ENCODE data around the gene TRIM43.
"Not testable (repeated sequence)": the region's sequence is repeated elsewhere in the genome, so short reads cannot be mapped to it uniquely, and the experiment has no call there.

TRIM43 gene

GRCh38 chr2:95641289-95641575 is 49.4 kb downstream of the TRIM43 start:
- not testable (repeated sequence) for H3K4me2 ChIP-seq (ENCODE audit: low read depth, low read length); H3K27ac ChIP-seq (ENCODE audit: low read length); H4K20me1 ChIP-seq (ENCODE audit: insufficient read depth, low read length); H3K27me3 ChIP-seq (replicated peaks; ENCODE audit: insufficient read depth, low read length); H3K4me3 ChIP-seq (ENCODE audit: low read length); DNase-seq; H3K9ac ChIP-seq (ENCODE audit: low read length); H3K4me1 ChIP-seq (ENCODE audit: low read length); H2AFZ ChIP-seq (ENCODE audit: low read length); H3K9me3 ChIP-seq (replicated peaks; ENCODE audit: insufficient read depth, low read length); H3K79me2 ChIP-seq (ENCODE audit: low read length); H3K36me3 ChIP-seq (replicated peaks; ENCODE audit: insufficient read depth, low read length); H3K9me2 ChIP-seq (replicated peaks; ENCODE audit: insufficient read depth, low read length); H3F3A ChIP-seq (ENCODE audit: insufficient read depth, low read length)

- H3K79me2 ChIP-seq (ENCODE audit: low read length); H2AFZ ChIP-seq (ENCODE audit: low read length); H3F3A ChIP-seq (ENCODE audit: insufficient read depth, low read length); H3K9ac ChIP-seq (ENCODE audit: low read length); H3K4me3 ChIP-seq (ENCODE audit: low read length); H3K36me3 ChIP-seq (replicated peaks; ENCODE audit: insufficient read depth, low read length); H3K4me1 ChIP-seq (ENCODE audit: low read length); H3K4me2 ChIP-seq (ENCODE audit: low read depth, low read length); DNase-seq; H3K9me2 ChIP-seq (replicated peaks; ENCODE audit: insufficient read depth, low read length); H4K20me1 ChIP-seq (ENCODE audit: insufficient read depth, low read length); H3K27ac ChIP-seq (ENCODE audit: low read length); H3K9me3 ChIP-seq (replicated peaks; ENCODE audit: insufficient read depth, low read length); H3K27me3 ChIP-seq (replicated peaks; ENCODE audit: insufficient read depth, low read length): not testable (repeated sequence)
Measured at GRCh38 chr2:95641787-95642186, 50.0 kb downstream of the TRIM43 start.

- H3F3A ChIP-seq (ENCODE audit: insufficient read depth, low read length); H3K4me3 ChIP-seq (ENCODE audit: low read length); H3K27me3 ChIP-seq (replicated peaks; ENCODE audit: insufficient read depth, low read length); H3K27ac ChIP-seq (ENCODE audit: low read length); DNase-seq; H2AFZ ChIP-seq (ENCODE audit: low read length); H3K4me1 ChIP-seq (ENCODE audit: low read length); H3K9me2 ChIP-seq (replicated peaks; ENCODE audit: insufficient read depth, low read length); H3K9me3 ChIP-seq (replicated peaks; ENCODE audit: insufficient read depth, low read length); H4K20me1 ChIP-seq (ENCODE audit: insufficient read depth, low read length); H3K36me3 ChIP-seq (replicated peaks; ENCODE audit: insufficient read depth, low read length); H3K4me2 ChIP-seq (ENCODE audit: low read depth, low read length); H3K79me2 ChIP-seq (ENCODE audit: low read length); H3K9ac ChIP-seq (ENCODE audit: low read length): not testable (repeated sequence)
Measured at GRCh38 chr2:95642360-95642759, 50.6 kb downstream of the TRIM43 start.

- H3K36me3 ChIP-seq (replicated peaks; ENCODE audit: insufficient read depth, low read length); H3K9ac ChIP-seq (ENCODE audit: low read length); H3K27ac ChIP-seq (ENCODE audit: low read length); H4K20me1 ChIP-seq (ENCODE audit: insufficient read depth, low read length); H3K4me3 ChIP-seq (ENCODE audit: low read length); H2AFZ ChIP-seq (ENCODE audit: low read length); H3K9me3 ChIP-seq (replicated peaks; ENCODE audit: insufficient read depth, low read length); H3K4me1 ChIP-seq (ENCODE audit: low read length); H3K79me2 ChIP-seq (ENCODE audit: low read length); H3K4me2 ChIP-seq (ENCODE audit: low read depth, low read length); H3K9me2 ChIP-seq (replicated peaks; ENCODE audit: insufficient read depth, low read length); DNase-seq; H3K27me3 ChIP-seq (replicated peaks; ENCODE audit: insufficient read depth, low read length); H3F3A ChIP-seq (ENCODE audit: insufficient read depth, low read length): not testable (repeated sequence)
Measured at GRCh38 chr2:95642951-95643350, 51.1 kb downstream of the TRIM43 start.

GRCh38 chr2:95645312-95645711 is 53.5 kb downstream of the TRIM43 start:
- not testable (repeated sequence) for H3K27me3 ChIP-seq (replicated peaks; ENCODE audit: insufficient read depth, low read length); H3K9me2 ChIP-seq (replicated peaks; ENCODE audit: insufficient read depth, low read length); H3K9me3 ChIP-seq (replicated peaks; ENCODE audit: insufficient read depth, low read length); H3K4me3 ChIP-seq (ENCODE audit: low read length); DNase-seq; H3K36me3 ChIP-seq (replicated peaks; ENCODE audit: insufficient read depth, low read length); H3K27ac ChIP-seq (ENCODE audit: low read length); H2AFZ ChIP-seq (ENCODE audit: low read length); H4K20me1 ChIP-seq (ENCODE audit: insufficient read depth, low read length); H3F3A ChIP-seq (ENCODE audit: insufficient read depth, low read length); H3K4me2 ChIP-seq (ENCODE audit: low read depth, low read length); H3K4me1 ChIP-seq (ENCODE audit: low read length); H3K79me2 ChIP-seq (ENCODE audit: low read length); H3K9ac ChIP-seq (ENCODE audit: low read length)

- H3K79me2 ChIP-seq (ENCODE audit: low read length): not testable (repeated sequence)
Measured at GRCh38 chr2:95646274-95646994, 54.6 kb downstream of the TRIM43 start.

GRCh38 chr2:95648894-95649544 is 57.2 kb downstream of the TRIM43 start:
- not testable (repeated sequence) for H3K27me3 ChIP-seq (replicated peaks; ENCODE audit: insufficient read depth, low read length); DNase-seq; H2AFZ ChIP-seq (ENCODE audit: low read length); H3K4me1 ChIP-seq (ENCODE audit: low read length); H3K9ac ChIP-seq (ENCODE audit: low read length); H3K4me2 ChIP-seq (ENCODE audit: low read depth, low read length); H4K20me1 ChIP-seq (ENCODE audit: insufficient read depth, low read length); H3K4me3 ChIP-seq (ENCODE audit: low read length); H3K36me3 ChIP-seq (replicated peaks; ENCODE audit: insufficient read depth, low read length); H3F3A ChIP-seq (ENCODE audit: insufficient read depth, low read length); H3K79me2 ChIP-seq (ENCODE audit: low read length); H3K9me3 ChIP-seq (replicated peaks; ENCODE audit: insufficient read depth, low read length); H3K27ac ChIP-seq (ENCODE audit: low read length); H3K9me2 ChIP-seq (replicated peaks; ENCODE audit: insufficient read depth, low read length)

More at GRCh38 chr2:95646274-95646994, 54.6 kb downstream of the TRIM43 start:
- not testable (repeated sequence) for H3K27me3 ChIP-seq (replicated peaks; ENCODE audit: insufficient read depth, low read length); H3K36me3 ChIP-seq (replicated peaks; ENCODE audit: insufficient read depth, low read length); H3F3A ChIP-seq (ENCODE audit: insufficient read depth, low read length); H3K4me2 ChIP-seq (ENCODE audit: low read depth, low read length); H3K9me2 ChIP-seq (replicated peaks; ENCODE audit: insufficient read depth, low read length); H3K27ac ChIP-seq (ENCODE audit: low read length); H2AFZ ChIP-seq (ENCODE audit: low read length); H3K4me1 ChIP-seq (ENCODE audit: low read length); H3K9ac ChIP-seq (ENCODE audit: low read length); H3K9me3 ChIP-seq (replicated peaks; ENCODE audit: insufficient read depth, low read length); H3K4me3 ChIP-seq (ENCODE audit: low read length); H4K20me1 ChIP-seq (ENCODE audit: insufficient read depth, low read length); DNase-seq

All from MM.1S (cell line).